HCT116 (cell line): ENCODE data around the gene STH. TPM values are rescaled to one million over a fixed set of nuclear protein-coding genes. Genes with fewer than 3 reads are reported as not detected.

Experiments used
- ATAC-seq: fragments of 200-7000 bp; cut with Tn5 transposase; 2 replicates; pipeline ENCODE4 v1.9.1; 2020; ENCODE audit warnings: mild to moderate bottlenecking, moderate library complexity
- BruUV-seq: library from RNA; stranded (reverse); fragments of 400-500 nt; replicated peaks from 2 replicates; lab custom pipeline; 2021; lab: Mats Ljungman, UMichigan
- CTCF ChIA-PET: fragments of 300-600 bp; sonication (Branson Sonifier 250); formaldehyde crosslinking; loops from one replicate; lab custom pipeline; 2021; ENCODE audit warnings: antibody characterized with exemption; lab: Charles Lee
- POLR2A ChIA-PET: fragments of 300-600, 350-600 bp; sonication (Branson Sonifier 250); formaldehyde crosslinking; loops from one replicate; lab custom pipeline; 2021; ENCODE audit warnings: antibody characterized with exemption; lab: Charles Lee
- RAD21 ChIA-PET, 2 experiments: fragments of 300-600 bp; sonication (Branson Sonifier 250); formaldehyde crosslinking; loops; one replicate each; lab custom pipeline; 2023; ENCODE audit warnings: low total read pairs in 2 of 2; ENCODE audit not compliant: uncharacterized antibody in 2 of 2, unreplicated experiment in 2 of 2, low non-redundant PET in 1 of 2; lab: Charles Lee
- DNase-seq: peaks from one replicate; pipeline ENCODE4 v3.0.0-alpha.2; 2010; ENCODE audit warnings: low read depth, low spot score
- H2AFZ ChIP-seq: fragments of 200-600 bp; shearing (Covaris generic), sonication (generic); 2 replicates; pipeline ENCODE4 v1.6.1; 2017; ENCODE audit warnings: low read depth, mixed run types, mixed read lengths, antibody characterized with exemption, low read length; ENCODE audit not compliant: poor library complexity, severe bottlenecking
- H3K27ac ChIP-seq: 2 replicates; pipeline ENCODE4 v1.5.1; 2012; ENCODE audit warnings: low read depth, low read length
- H3K27me3 ChIP-seq: fragments of 200-600 bp; sonication (generic); 2 replicates; pipeline ENCODE4 v1.6.1; 2016; ENCODE audit warnings: mixed run types, low read length, mixed read lengths; ENCODE audit not compliant: insufficient read depth
- H3K36me3 ChIP-seq, 2 experiments: fragments of 200-500 bp in 1 of 2; fragments of 200-600 bp in 1 of 2; sonication (Bioruptor generic) in 1 of 2; sonication (generic) in 1 of 2; 2 replicates each; pipeline versions ENCODE4 v1.5.1 to v1.6.1; 2014 to 2016; ENCODE audit warnings: low read length in 2 of 2, inconsistent platforms in 1 of 2, mixed read lengths in 1 of 2, mixed run types in 1 of 2; ENCODE audit not compliant: insufficient read depth in 2 of 2, control insufficient read depth in 1 of 2
- H3K4me1 ChIP-seq, 2 experiments: fragments of 200-600 bp in 1 of 2; sonication (generic) in 1 of 2; 2 replicates each; pipeline versions ENCODE4 v1.5.1 to v1.6.1; 2012 to 2017; ENCODE audit warnings: low read length in 2 of 2, inconsistent platforms in 1 of 2, mild to moderate bottlenecking in 1 of 2, mixed read lengths in 1 of 2, mixed run types in 1 of 2, moderate library complexity in 1 of 2; ENCODE audit not compliant: insufficient read depth in 2 of 2, control insufficient read depth in 1 of 2
- H3K4me2 ChIP-seq: fragments of 200-600 bp; sonication (generic); 2 replicates; pipeline ENCODE4 v1.6.1; 2017; ENCODE audit warnings: mixed run types, low read length, mixed read lengths
- H3K4me3 ChIP-seq, 2 experiments: fragments of 200-600 bp in 1 of 2; sonication (generic) in 1 of 2; replicated peaks in 1 of 2; 2 replicates each; pipeline ENCODE4 v1.5.1; 2011 to 2016; ENCODE audit warnings: low read length in 2 of 2, control low read depth in 1 of 2, low read depth in 1 of 2, mild to moderate bottlenecking in 1 of 2, mixed read lengths in 1 of 2, mixed run types in 1 of 2
- H3K79me2 ChIP-seq: fragments of 200-600 bp; sonication (generic); 2 replicates; pipeline ENCODE4 v1.6.1; 2017; ENCODE audit warnings: mild to moderate bottlenecking, mixed run types, low read length, moderate library complexity, mixed read lengths; ENCODE audit not compliant: insufficient read depth
- H3K9ac ChIP-seq: fragments of 200-600 bp; sonication (generic); 2 replicates; pipeline ENCODE4 v1.6.1; 2016; ENCODE audit warnings: low read length, mixed read lengths
- H3K9me2 ChIP-seq: fragments of 200-600 bp; sonication (generic), shearing (Covaris generic); 2 replicates; pipeline ENCODE4 v1.6.1; 2017; ENCODE audit warnings: mixed run types, mild to moderate bottlenecking, moderate library complexity; ENCODE audit not compliant: insufficient read depth
- H3K9me3 ChIP-seq, 2 experiments: fragments of 200-500 bp in 1 of 2; fragments of 200-600 bp in 1 of 2; sonication (Bioruptor generic) in 1 of 2; sonication (generic) in 1 of 2; 2 replicates each; pipeline ENCODE4 v1.6.1; 2014 to 2017; ENCODE audit warnings: low read length in 2 of 2, mixed read lengths in 2 of 2, inconsistent platforms in 1 of 2, low read depth in 1 of 2, mild to moderate bottlenecking in 1 of 2, mixed run types in 1 of 2, moderate library complexity in 1 of 2; ENCODE audit not compliant: control insufficient read depth in 1 of 2, insufficient read depth in 1 of 2
- H4K20me1 ChIP-seq: fragments of 200-600 bp; sonication (generic), shearing (Covaris generic); 2 replicates; pipeline ENCODE4 v1.6.1; 2017; ENCODE audit warnings: mixed run types, mild to moderate bottlenecking, moderate library complexity; ENCODE audit not compliant: insufficient read depth
- ATF3 ChIP-seq: IDR thresholded peaks from 2 replicates; pipeline ENCODE4 v1.6.1; 2012
- CBX3 ChIP-seq: IDR thresholded peaks from 2 replicates; pipeline ENCODE4 v1.6.1; 2012; ENCODE audit warnings: low read depth
- CEBPB ChIP-seq: IDR thresholded peaks from 2 replicates; pipeline ENCODE4 v1.6.1; 2012; ENCODE audit warnings: low read depth
- EZH2 ChIP-seq: fragments of 200-600 bp; sonication (generic); IDR thresholded peaks from 2 replicates; pipeline ENCODE4 v1.6.1; 2017; ENCODE audit warnings: antibody characterized with exemption, mixed run types
- EZH2phosphoT487 ChIP-seq: fragments of 200-600 bp; IDR thresholded peaks from 2 replicates; pipeline ENCODE4 v1.6.1; 2018; ENCODE audit warnings: antibody characterized with exemption, borderline replicate concordance
- FOSL1 ChIP-seq: IDR thresholded peaks from 2 replicates; pipeline ENCODE4 v1.6.1; 2012; ENCODE audit warnings: low read depth
- POLR2A ChIP-seq: IDR thresholded peaks from 2 replicates; pipeline ENCODE4 v1.7.0; 2011; ENCODE audit warnings: borderline replicate concordance; ENCODE audit not compliant: insufficient read depth, insufficient read length; ENCODE audit errors: extremely low read depth
- SIN3A ChIP-seq: IDR thresholded peaks from 2 replicates; pipeline ENCODE4 v1.6.1; 2012; ENCODE audit warnings: low read depth
- SP1 ChIP-seq: IDR thresholded peaks from 2 replicates; pipeline ENCODE4 v1.6.1; 2012; ENCODE audit warnings: low read depth
- TCF7L2 ChIP-seq: IDR thresholded peaks from 2 replicates; pipeline ENCODE4 v1.7.0; 2011; ENCODE audit warnings: borderline replicate concordance, inconsistent platforms; ENCODE audit not compliant: insufficient read depth, insufficient read length; ENCODE audit errors: extremely low read depth
- YY1 ChIP-seq: IDR thresholded peaks from 2 replicates; pipeline ENCODE4 v1.6.1; 2011; ENCODE audit warnings: low read length, low read depth, moderate library complexity, mild to moderate bottlenecking; ENCODE audit not compliant: insufficient replicate concordance; ENCODE audit errors: extremely low read depth
- ZBTB33 ChIP-seq: IDR thresholded peaks from 2 replicates; pipeline ENCODE4 v1.6.1; 2011; ENCODE audit warnings: mild to moderate bottlenecking, low read length, moderate library complexity; ENCODE audit not compliant: insufficient replicate concordance; ENCODE audit errors: extremely low read depth
- ZFX ChIP-seq: fragments of 450-650 bp; IDR thresholded peaks from 2 replicates; pipeline ENCODE4 v1.6.1; 2017
- intact Hi-C: fragments of 100-400 bp; cut with micrococcal nuclease; formaldehyde crosslinking; loops from 2 replicates; pipeline ENCODE4 v1.10.0; 2022
- total RNA-seq: library from RNA; stranded (reverse); gene quantifications from one replicate; pipeline ENCODE4 v1.2.1, GENCODE V29; 2021; ENCODE audit not compliant: unreplicated experiment
- TF ChIP-seq, protein P1 (sequence below), 3 experiments: fragments of 200-600 bp in 1 of 3; sonication (generic) in 1 of 3; IDR thresholded peaks in 2 of 3; conservative IDR thresholded peaks in 1 of 3; 2 replicates each; pipeline ENCODE4 v1.5.1; 2012 to 2017; ENCODE audit warnings: low read depth in 2 of 3, low read length in 2 of 3, antibody characterized with exemption in 1 of 3, borderline replicate concordance in 1 of 3, control low read depth in 1 of 3, mild to moderate bottlenecking in 1 of 3, mixed read lengths in 1 of 3, mixed run types in 1 of 3, moderate library complexity in 1 of 3; ENCODE audit not compliant: insufficient read depth in 1 of 3

The STH gene
- total RNA-seq, 1 experiment from 2014 or later = not detected

- POLR2A ChIA-PET = no interaction called here
- TF ChIP-seq YY1 (no peak), SP1 (no peak), CBX3 (no peak), SIN3A (no peak), TCF7L2 (no peak), ATF3 (no peak), POLR2A (no peak), ZFX (no peak), FOSL1 (no peak), EZH2phosphoT487 (no peak), ZBTB33 (no peak), CEBPB (no peak), EZH2 (no peak)
- TF ChIP-seq, protein P1, sequence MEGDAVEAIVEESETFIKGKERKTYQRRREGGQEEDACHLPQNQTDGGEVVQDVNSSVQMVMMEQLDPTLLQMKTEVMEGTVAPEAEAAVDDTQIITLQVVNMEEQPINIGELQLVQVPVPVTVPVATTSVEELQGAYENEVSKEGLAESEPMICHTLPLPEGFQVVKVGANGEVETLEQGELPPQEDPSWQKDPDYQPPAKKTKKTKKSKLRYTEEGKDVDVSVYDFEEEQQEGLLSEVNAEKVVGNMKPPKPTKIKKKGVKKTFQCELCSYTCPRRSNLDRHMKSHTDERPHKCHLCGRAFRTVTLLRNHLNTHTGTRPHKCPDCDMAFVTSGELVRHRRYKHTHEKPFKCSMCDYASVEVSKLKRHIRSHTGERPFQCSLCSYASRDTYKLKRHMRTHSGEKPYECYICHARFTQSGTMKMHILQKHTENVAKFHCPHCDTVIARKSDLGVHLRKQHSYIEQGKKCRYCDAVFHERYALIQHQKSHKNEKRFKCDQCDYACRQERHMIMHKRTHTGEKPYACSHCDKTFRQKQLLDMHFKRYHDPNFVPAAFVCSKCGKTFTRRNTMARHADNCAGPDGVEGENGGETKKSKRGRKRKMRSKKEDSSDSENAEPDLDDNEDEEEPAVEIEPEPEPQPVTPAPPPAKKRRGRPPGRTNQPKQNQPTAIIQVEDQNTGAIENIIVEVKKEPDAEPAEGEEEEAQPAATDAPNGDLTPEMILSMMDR (IDR thresholded peaks at IDR 0.05 in 2 of 3, conservative IDR thresholded peaks at IDR 0.05 in 1 of 3; ENCODE audit: borderline replicate concordance in 1 of 3, insufficient read depth in 1 of 3, low read depth in 2 of 3, low read length in 2 of 3) = no peak
- Histone ChIP-seq H3K79me2 (peaks cover 9% of the 10 kb centered on the region; the same call in 1 of the 2 replicates), H4K20me1 (peaks cover 8% of the 10 kb centered on the region; the same call in 1 of the 2 replicates), H3K27ac (no peak overlapping the region), H3K9me3 (no peaks in the 10 kb centered on the region), H3K27me3 (no peaks in the 10 kb centered on the region), H3K36me3 (peaks cover 74 to 82% of the 10 kb centered on the region in 2 experiments), H3K4me2 (no peak overlapping the region), H3K9me2 (no peaks in the 10 kb centered on the region), H3K9ac (no peak overlapping the region), H3K4me3 (no peak overlapping the region), H3K4me1 (no peaks in the 10 kb centered on the region), H2AFZ (no peak overlapping the region)
- ATAC-seq (no peak), DNase-seq (no peak)
- no TSS peak for BruUV-seq
- CTCF ChIA-PET = interaction anchor here (5.5 kb wide), 1 partner anchor 8 kb away, joined by 28 read pairs; no protein-coding TSS in a partner anchor
- RAD21 ChIA-PET = no interaction called here
- intact Hi-C loops = no loop called here
Measured at GRCh38 chr17:46036491-46036890, 37.4 kb downstream of the STH start.
